Esophagus (tissue), 2 donors: ENCODE measurements around the gene HAUS7. TPM values are rescaled to one million over a fixed set of nuclear protein-coding genes. Genes with fewer than 3 reads are reported as not detected.

Experiments
- H3K27ac ChIP-seq, 2 donors: one replicate each; pipeline ENCODE4 v1.5.1; 2013; ENCODE audit warnings: low read depth in 2 of 2, mild to moderate bottlenecking in 2 of 2, inconsistent platforms in 1 of 2, low read length in 1 of 2, moderate library complexity in 1 of 2
- H3K27me3 ChIP-seq, 2 donors: one replicate each; pipeline ENCODE4 v1.6.1; 2013; ENCODE audit warnings: low read length in 2 of 2, control low read depth in 1 of 2, mild to moderate bottlenecking in 1 of 2; ENCODE audit not compliant: insufficient read depth in 2 of 2, control insufficient read depth in 1 of 2
- H3K36me3 ChIP-seq, 2 donors: one replicate each; pipeline ENCODE4 v1.6.1; 2013; ENCODE audit warnings: low read length in 1 of 2; ENCODE audit not compliant: control insufficient read depth in 2 of 2, insufficient read depth in 2 of 2
- H3K4me1 ChIP-seq, 2 donors: one replicate each; pipeline ENCODE4 v1.6.1; 2013; ENCODE audit warnings: low read length in 1 of 2; ENCODE audit not compliant: control insufficient read depth in 2 of 2, insufficient read depth in 2 of 2
- H3K4me3 ChIP-seq, 2 donors: one replicate each; pipeline ENCODE4 v1.5.1; 2013; ENCODE audit warnings: low read length in 2 of 2, mild to moderate bottlenecking in 2 of 2, low read depth in 1 of 2, moderate library complexity in 1 of 2
- H3K9me3 ChIP-seq, 2 donors: one replicate each; pipeline ENCODE4 v1.6.1; 2013; ENCODE audit warnings: mild to moderate bottlenecking in 2 of 2, low read depth in 1 of 2, low read length in 1 of 2, moderate library complexity in 1 of 2; ENCODE audit not compliant: control insufficient read depth in 2 of 2, insufficient read depth in 1 of 2
- WGBS, 2 donors: extraction: QIAGEN DNeasy Blood & Tissue Kit; methylation state at CpG; one replicate each; pipeline ENCODE4 v1.1.7; 2013; 5-methylcytosine and 5-hydroxymethylcytosine counted together
- polyA plus RNA-seq, 2 donors: library from polyadenylated mRNA; stranded (reverse); fragments of 200-250 nt; gene quantifications; one replicate each; pipeline ENCODE4 v1.2.3, GENCODE V29; 2013
- donor health status: healthy with polysubstance abuse.
- donor health status: Bipolar disorder and iron deficiency.

Gene HAUS7
- polyA plus RNA-seq, 2 donors, result 14.7 to 27.1 TPM

- Histone ChIP-seq H3K9me3 (no peaks in the 10 kb centered on the region), H3K4me3 (no peak overlapping the region), H3K36me3 (no peaks in the 10 kb centered on the region), H3K4me1 (peaks cover 0 to 13% of the 10 kb centered on the region in 2 donors), H3K27ac (no peak overlapping the region), H3K27me3 (no peaks in the 10 kb centered on the region)
- WGBS, 2 donors, result 70 to 75% methylated on average over 11 to 12 of the region's 12 CpGs
Observed at GRCh38 chrX:153494061-153494460, 23.7 kb upstream of the HAUS7 start.

- Histone ChIP-seq H3K4me1 (peaks cover 8 to 13% of the 10 kb centered on the region in 2 donors), H3K9me3 (no peaks in the 10 kb centered on the region), H3K36me3 (no peaks in the 10 kb centered on the region), H3K27me3 (no peaks in the 10 kb centered on the region), H3K4me3 (no peak overlapping the region), H3K27ac (no peak overlapping the region)
- WGBS, 2 donors, result 86 to 89% methylated on average over 11 of the region's 11 CpGs
Observed at GRCh38 chrX:153493085-153493484, 22.7 kb upstream of the HAUS7 start.

GRCh38 chrX:153492543-153492942 lies 22.2 kb upstream of the HAUS7 start:
- H3K27ac ChIP-seq, result no peak overlapping the region
- no peak overlapping the region for H3K4me3 ChIP-seq
- H3K27me3 ChIP-seq, result no peaks in the 10 kb centered on the region
- peaks cover 8 to 14% of the 10 kb centered on the region in 2 donors for H3K4me1 ChIP-seq
- no peaks in the 10 kb centered on the region for H3K36me3 ChIP-seq
- no peaks in the 10 kb centered on the region for H3K9me3 ChIP-seq
- 82 to 89% methylated on average over 12 of the region's 12 CpGs for WGBS, 2 donors

GRCh38 chrX:153491918-153492317 lies 21.5 kb upstream of the HAUS7 start:
- Histone ChIP-seq H3K36me3 (no peaks in the 10 kb centered on the region), H3K27ac (no peak overlapping the region), H3K27me3 (no peaks in the 10 kb centered on the region), H3K9me3 (no peaks in the 10 kb centered on the region), H3K4me1 (peaks cover 8 to 19% of the 10 kb centered on the region in 2 donors), H3K4me3 (no peak overlapping the region)
- WGBS, 2 donors, result 56 to 61% methylated on average over 8 to 11 of the region's 11 CpGs

- no peaks in the 10 kb centered on the region for H3K36me3 ChIP-seq
- H3K4me1 ChIP-seq, result peaks cover 8 to 23% of the 10 kb centered on the region in 2 donors
- WGBS, 2 donors, result 64 to 72% methylated on average over 8 to 10 of the region's 10 CpGs
- H3K27ac ChIP-seq, result no peak overlapping the region
- H3K4me3 ChIP-seq, result no peak overlapping the region
- H3K27me3 ChIP-seq, result no peaks in the 10 kb centered on the region
- no peaks in the 10 kb centered on the region for H3K9me3 ChIP-seq
Observed at GRCh38 chrX:153491351-153491914, 21.1 kb upstream of the HAUS7 start.

- Histone ChIP-seq H3K27me3 (no peaks in the 10 kb centered on the region), H3K36me3 (no peaks in the 10 kb centered on the region), H3K9me3 (no peaks in the 10 kb centered on the region), H3K4me1 (peaks cover 8 to 16% of the 10 kb centered on the region in 2 donors), H3K4me3 (no peak overlapping the region), H3K27ac (no peak overlapping the region)
- 73 to 85% methylated on average over 19 to 20 of the region's 20 CpGs for WGBS, 2 donors
Observed at GRCh38 chrX:153490217-153490930, 20.0 kb upstream of the HAUS7 start.

GRCh38 chrX:153488231-153488914 lies 18.0 kb upstream of the HAUS7 start:
- Histone ChIP-seq H3K4me3 (no peak overlapping the region), H3K9me3 (no peaks in the 10 kb centered on the region), H3K4me1 (peaks cover 8 to 12% of the 10 kb centered on the region in 2 donors), H3K27ac (peak overlapping the region in 1 of 2 donors; percentile 9), H3K27me3 (no peaks in the 10 kb centered on the region), H3K36me3 (no peaks in the 10 kb centered on the region)
- 34 to 39% methylated on average over 24 to 27 of the region's 27 CpGs for WGBS, 2 donors

DNA sequence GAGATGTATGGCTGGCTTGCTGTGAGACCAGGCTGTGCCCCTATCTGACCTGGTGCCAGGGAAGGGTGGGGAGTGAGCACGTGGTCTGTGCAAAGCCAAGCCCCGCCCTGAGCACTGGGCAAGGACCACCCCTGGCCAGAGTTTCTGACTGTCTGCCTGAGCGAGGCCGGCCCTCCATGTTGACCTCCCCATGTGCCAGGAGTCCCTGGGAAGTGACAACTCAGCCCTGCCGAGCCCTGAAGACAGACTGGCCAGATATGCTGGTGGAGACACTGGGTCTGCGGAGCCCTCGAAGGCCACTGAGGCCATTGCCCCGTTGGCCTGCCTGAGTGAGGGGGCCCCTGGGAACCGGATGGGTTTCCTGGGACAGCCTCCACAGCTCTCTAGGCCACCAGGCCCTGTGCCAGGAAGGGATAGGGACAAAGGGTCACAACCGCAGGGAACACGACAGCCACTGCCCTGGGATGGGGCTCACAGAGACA lies 17.3 kb upstream of the HAUS7 start:
- Histone ChIP-seq H3K4me1 (peaks cover 8 to 12% of the 10 kb centered on the region in 2 donors), H3K27me3 (no peaks in the 10 kb centered on the region), H3K27ac (no peak overlapping the region), H3K36me3 (no peaks in the 10 kb centered on the region), H3K4me3 (no peak overlapping the region), H3K9me3 (no peaks in the 10 kb centered on the region)
- WGBS, 2 donors, result 52 to 72% methylated on average over 11 of the region's 11 CpGs

GRCh38 chrX:153486171-153486570 lies 15.8 kb upstream of the HAUS7 start:
- WGBS, 2 donors, result 79 to 86% methylated on average over 10 of the region's 10 CpGs
- Histone ChIP-seq H3K4me1 (peaks cover 8 to 17% of the 10 kb centered on the region in 2 donors), H3K4me3 (no peak overlapping the region), H3K27me3 (no peaks in the 10 kb centered on the region), H3K36me3 (no peaks in the 10 kb centered on the region), H3K9me3 (no peaks in the 10 kb centered on the region), H3K27ac (no peak overlapping the region)
